Placental pericyte (primary cell): ENCODE data around the gene F8A3. TPM values are rescaled to one million over a fixed set of nuclear protein-coding genes. Genes with fewer than 3 reads are reported as not detected.

ENCODE experiments used
- small RNA-seq: library from RNA; depleted of rRNA; stranded (forward); fragments of <200 nt; gene quantifications from one replicate; pipeline ENCODE3, GENCODE V24; 2012; ENCODE audit warnings: low replicate concordance
- total RNA-seq: library from RNA; depleted of rRNA; stranded (reverse); fragments of >200 nt; gene quantifications from 2 replicates; pipeline ENCODE4 v1.2.3, GENCODE V29; 2012

Gene F8A3
- 0.44 and 2.3 TPM in 2 replicates for total RNA-seq

GRCh38 chrX:155458471-155458870 is at the start of gene F8A3:
Gene F8A3 (minus strand): TSS chrX:155458620. CDS start chrX:155458600, 20 bp downstream.

Small RNAs within 50 kb of the gene (small RNA-seq; reads per million reads assigned to genes)
- gene MIR1184-3 = not detected

Other genes starting within 250 kb of the F8A3 start
- 36.8 and 69.4 TPM in 2 replicates for gene VBP1, start 242.2 kb downstream of the F8A3 start, total RNA-seq
- 0.14 and 0.44 TPM in 2 replicates for gene RAB39B, start 194.1 kb downstream of the F8A3 start, total RNA-seq
- 0.22 and 1.3 TPM in 2 replicates for gene CLIC2, start 124.0 kb downstream of the F8A3 start, total RNA-seq
- gene F8A2, start 76.5 kb downstream of the F8A3 start, total RNA-seq = not detected in 2 replicates
- gene SPRY3, start 154.0 kb upstream of the F8A3 start, total RNA-seq = 0.22 and 0.43 TPM in 2 replicates
- 10.7 and 12.2 TPM in 2 replicates for gene TMLHE, start 154.3 kb upstream of the F8A3 start, total RNA-seq